ENCODE results near the gene KIF1B. TPM values are rescaled to one million over a fixed set of nuclear protein-coding genes. Genes with fewer than 3 reads are reported as not detected.

The KIF1B gene
- total and polyA plus RNA-seq, 2 experiments from 2014 or later: 22.2 to 56.2 TPM

GRCh38 chr1:10170239-10170574, 40.2 kb upstream of the KIF1B start:
- Histone ChIP-seq H3K9me3 (ENCODE audit: low read depth) (no peaks in the 10 kb centered on the region), H3K4me3 (no peak overlapping the region), H3K27me3 (no peaks in the 10 kb centered on the region), H3K27ac (peak overlapping the region; percentile 54), H3K36me3 (peaks cover 26% of the 10 kb centered on the region), H3K4me1 (ENCODE audit: low read depth) (peaks cover 16% of the 10 kb centered on the region)
- no peak for DNase-seq (ENCODE audit: low read depth in 1 of 2, low spot score in 1 of 2)
- TF ChIP-seq, protein P1, sequence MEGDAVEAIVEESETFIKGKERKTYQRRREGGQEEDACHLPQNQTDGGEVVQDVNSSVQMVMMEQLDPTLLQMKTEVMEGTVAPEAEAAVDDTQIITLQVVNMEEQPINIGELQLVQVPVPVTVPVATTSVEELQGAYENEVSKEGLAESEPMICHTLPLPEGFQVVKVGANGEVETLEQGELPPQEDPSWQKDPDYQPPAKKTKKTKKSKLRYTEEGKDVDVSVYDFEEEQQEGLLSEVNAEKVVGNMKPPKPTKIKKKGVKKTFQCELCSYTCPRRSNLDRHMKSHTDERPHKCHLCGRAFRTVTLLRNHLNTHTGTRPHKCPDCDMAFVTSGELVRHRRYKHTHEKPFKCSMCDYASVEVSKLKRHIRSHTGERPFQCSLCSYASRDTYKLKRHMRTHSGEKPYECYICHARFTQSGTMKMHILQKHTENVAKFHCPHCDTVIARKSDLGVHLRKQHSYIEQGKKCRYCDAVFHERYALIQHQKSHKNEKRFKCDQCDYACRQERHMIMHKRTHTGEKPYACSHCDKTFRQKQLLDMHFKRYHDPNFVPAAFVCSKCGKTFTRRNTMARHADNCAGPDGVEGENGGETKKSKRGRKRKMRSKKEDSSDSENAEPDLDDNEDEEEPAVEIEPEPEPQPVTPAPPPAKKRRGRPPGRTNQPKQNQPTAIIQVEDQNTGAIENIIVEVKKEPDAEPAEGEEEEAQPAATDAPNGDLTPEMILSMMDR (IDR thresholded peaks at IDR 0.05; ENCODE audit: low read depth, low read length): no peak

DNA sequence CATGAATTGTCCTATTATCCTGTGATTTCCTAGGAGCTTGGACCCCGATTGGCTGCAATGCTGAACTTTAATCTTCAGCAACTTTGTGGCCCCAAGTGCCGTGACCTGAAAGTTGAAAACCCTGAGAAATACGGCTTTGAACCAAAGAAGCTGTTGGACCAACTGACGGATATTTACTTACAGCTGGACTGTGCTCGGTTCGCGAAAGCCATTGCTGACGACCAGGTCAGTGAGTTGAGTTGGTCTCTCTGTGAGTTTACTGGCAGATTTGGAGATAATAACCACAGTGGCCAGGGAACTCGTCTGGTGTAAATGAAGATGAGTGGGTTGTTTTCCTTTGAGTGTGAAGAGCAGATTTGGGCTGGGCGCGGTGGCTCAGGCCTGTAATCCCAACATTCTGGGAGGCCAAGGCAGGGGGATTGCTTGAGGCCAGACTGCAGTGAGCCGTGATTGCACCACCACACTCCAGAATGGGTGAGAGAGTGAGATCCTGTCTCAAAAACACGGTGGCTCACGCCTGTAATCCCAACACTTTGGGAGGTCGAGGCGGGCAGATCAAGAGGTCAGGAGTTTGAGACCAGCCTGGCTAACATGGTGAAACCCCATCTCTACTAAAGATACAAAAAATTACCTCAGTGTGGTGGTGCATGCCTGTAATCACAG, 39.1 kb upstream of the KIF1B start:
- no peak for DNase-seq (ENCODE audit: low read depth in 1 of 2, low spot score in 1 of 2)
- Histone ChIP-seq H3K4me1 (ENCODE audit: low read depth) (peaks cover 6% of the 10 kb centered on the region), H3K27ac (no peak overlapping the region), H3K36me3 (peaks cover 27% of the 10 kb centered on the region), H3K27me3 (no peaks in the 10 kb centered on the region), H3K9me3 (ENCODE audit: low read depth) (no peaks in the 10 kb centered on the region), H3K4me3 (no peak overlapping the region)
- TF ChIP-seq, protein P1 (IDR thresholded peaks at IDR 0.05; ENCODE audit: low read depth, low read length): no peak

DNA sequence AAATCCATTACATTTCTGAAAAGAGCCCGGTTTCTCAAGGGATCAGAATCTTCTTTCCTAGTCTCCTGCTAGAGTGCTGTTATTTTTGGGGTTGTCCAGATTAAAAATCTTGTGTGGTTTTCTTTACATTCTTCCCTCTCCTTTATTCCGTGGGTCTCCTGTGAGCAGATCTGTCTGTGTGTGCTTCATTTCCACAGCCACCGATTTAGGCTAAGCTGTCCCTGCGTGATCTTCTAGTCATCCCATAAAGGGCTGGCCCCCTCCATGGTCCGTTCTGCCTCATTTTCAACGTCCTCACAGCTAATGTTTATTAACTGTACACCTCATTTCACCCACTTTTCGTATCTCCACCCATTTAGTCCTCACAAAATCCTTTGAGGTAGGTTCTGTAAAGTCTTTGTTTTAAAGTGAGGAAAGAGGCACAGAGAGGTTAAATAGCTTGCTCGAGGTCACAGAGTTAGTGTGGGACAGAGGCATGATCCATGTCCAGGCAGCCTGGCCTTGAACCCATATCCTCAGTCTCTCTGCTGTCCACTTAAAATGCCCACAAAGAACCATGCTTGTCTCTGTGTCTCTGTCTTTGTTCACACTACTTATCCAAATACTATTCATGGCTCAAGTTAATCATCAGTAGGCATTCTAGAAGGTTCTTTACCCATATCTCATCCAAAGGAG, 38.2 kb upstream of the KIF1B start:
- Histone ChIP-seq H3K4me1 (ENCODE audit: low read depth) (peaks cover 6% of the 10 kb centered on the region), H3K36me3 (peaks cover 28% of the 10 kb centered on the region), H3K4me3 (no peak overlapping the region), H3K9me3 (ENCODE audit: low read depth) (no peaks in the 10 kb centered on the region), H3K27ac (no peak overlapping the region), H3K27me3 (no peaks in the 10 kb centered on the region)
- TF ChIP-seq, protein P1 (IDR thresholded peaks at IDR 0.05; ENCODE audit: low read depth, low read length): no peak
- no peak for DNase-seq (ENCODE audit: low read depth in 1 of 2, low spot score in 1 of 2)

GRCh38 chr1:10173582-10173981, 36.8 kb upstream of the KIF1B start:
- Histone ChIP-seq H3K4me3 (no peak overlapping the region), H3K27me3 (no peaks in the 10 kb centered on the region), H3K27ac (no peak overlapping the region), H3K36me3 (peaks cover 22% of the 10 kb centered on the region), H3K9me3 (ENCODE audit: low read depth) (no peaks in the 10 kb centered on the region), H3K4me1 (ENCODE audit: low read depth) (peaks cover 9% of the 10 kb centered on the region)
- no peak for DNase-seq (ENCODE audit: low read depth in 1 of 2, low spot score in 1 of 2)
- TF ChIP-seq, protein P1 (IDR thresholded peaks at IDR 0.05; ENCODE audit: low read depth, low read length): no peak

- DNase-seq (ENCODE audit: low read depth in 1 of 2, low spot score in 1 of 2): no peak
- no peaks in the 10 kb centered on the region for H3K27me3 ChIP-seq
- TF ChIP-seq, protein P1 (IDR thresholded peaks at IDR 0.05; ENCODE audit: low read depth, low read length): no peak
- H3K36me3 ChIP-seq: peaks cover 12% of the 10 kb centered on the region
- no peak overlapping the region for H3K4me3 ChIP-seq
- H3K4me1 ChIP-seq (ENCODE audit: low read depth): peaks cover 7% of the 10 kb centered on the region
- H3K9me3 ChIP-seq (ENCODE audit: low read depth): no peaks in the 10 kb centered on the region
- peak overlapping the region; percentile 75 for H3K27ac ChIP-seq
Measured at GRCh38 chr1:10177876-10178275, 32.5 kb upstream of the KIF1B start.
